Fibroblast of lung (primary cell): Measurements from ENCODE around the gene RXFP4.

Experiments used
- CTCF ChIP-seq, 2 donors: IDR thresholded peaks in 1 of 2; conservative IDR thresholded peaks in 1 of 2; 1 replicate in 1 of 2; 2 replicates in 1 of 2; pipeline ENCODE4 v1.5.1; 2011 to 2012; ENCODE audit warnings: low read length in 2 of 2, control low read depth in 1 of 2, inconsistent platforms in 1 of 2, low read depth in 1 of 2, mild to moderate bottlenecking in 1 of 2
- EZH2 ChIP-seq: IDR thresholded peaks from 2 replicates; pipeline ENCODE4 v1.5.1; 2012; ENCODE audit warnings: low read length, control low read depth, mild to moderate bottlenecking; ENCODE audit errors: missing control alignments

- TF ChIP-seq CTCF (conservative IDR thresholded peaks at IDR 0.05 in 1 of 2, IDR thresholded peaks at IDR 0.05 in 1 of 2; ENCODE audit: low read depth in 1 of 2, low read length in 2 of 2), result no peak
- no peak for TF ChIP-seq EZH2
These were observed 15.9 kb upstream of the RXFP4 start for GRCh38 chr1:155925506-155925905.
